GM19438 (cell line): Measurements from ENCODE around the gene RBPJL.
"Not testable (repeated sequence)": the region's sequence is repeated elsewhere in the genome, so short reads cannot be mapped to it uniquely, and the experiment has no call there.

Experiments
- ATAC-seq: cut with Tn5 transposase; IDR thresholded peaks from one replicate; pipeline ENCODE4 v1.9.1; 2021; ENCODE audit warnings: low read depth; ENCODE audit not compliant: unreplicated experiment

The RBPJL gene

GRCh38 chr20:45341579-45341938, 34.9 kb downstream of the RBPJL start:
- no peak for ATAC-seq

DNA sequence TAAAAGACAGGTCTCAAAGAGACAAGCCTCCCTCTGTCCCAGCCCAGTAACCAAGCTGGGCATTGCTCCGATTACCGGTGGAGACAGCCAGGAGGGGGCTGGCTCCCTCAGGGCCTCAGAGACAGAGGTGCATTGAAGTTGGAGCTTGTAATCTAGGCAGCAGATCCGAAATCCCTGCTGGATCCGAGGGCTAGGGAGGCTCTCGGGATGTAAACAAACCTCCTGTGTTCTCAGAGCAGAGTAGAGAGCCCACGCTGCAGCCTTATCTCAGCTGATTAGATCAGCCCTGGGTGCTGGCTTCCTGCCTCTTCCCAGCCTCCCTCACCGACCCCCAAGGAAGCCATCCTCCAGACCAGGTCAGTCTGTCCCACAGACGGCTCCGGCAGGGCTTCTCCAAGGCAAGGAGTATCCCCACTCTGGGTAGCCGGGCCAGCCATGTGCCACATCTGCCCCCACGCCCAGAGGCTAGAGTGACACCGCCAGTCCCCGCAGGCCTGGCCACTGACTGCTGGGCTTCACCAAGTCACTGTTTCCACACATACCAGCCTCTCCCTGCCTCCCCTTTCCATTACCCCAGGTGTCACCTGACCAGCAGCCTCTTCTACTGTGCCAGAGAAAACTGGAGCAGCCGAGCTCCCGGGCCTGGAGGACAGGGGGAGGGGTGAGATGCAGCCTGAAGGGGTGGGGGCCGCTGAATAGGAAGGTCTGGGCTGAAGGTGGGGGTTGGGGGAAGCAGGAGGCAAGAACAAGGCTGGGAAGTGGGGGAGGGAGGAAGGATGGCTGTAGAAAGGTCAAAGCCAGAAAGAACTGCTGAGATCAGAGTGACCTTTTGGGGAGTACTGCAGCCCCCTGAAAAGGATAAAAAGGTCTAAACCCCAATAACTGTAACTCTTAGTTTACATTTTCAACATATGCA, 35.6 kb downstream of the RBPJL start:
- no peak for ATAC-seq

DNA sequence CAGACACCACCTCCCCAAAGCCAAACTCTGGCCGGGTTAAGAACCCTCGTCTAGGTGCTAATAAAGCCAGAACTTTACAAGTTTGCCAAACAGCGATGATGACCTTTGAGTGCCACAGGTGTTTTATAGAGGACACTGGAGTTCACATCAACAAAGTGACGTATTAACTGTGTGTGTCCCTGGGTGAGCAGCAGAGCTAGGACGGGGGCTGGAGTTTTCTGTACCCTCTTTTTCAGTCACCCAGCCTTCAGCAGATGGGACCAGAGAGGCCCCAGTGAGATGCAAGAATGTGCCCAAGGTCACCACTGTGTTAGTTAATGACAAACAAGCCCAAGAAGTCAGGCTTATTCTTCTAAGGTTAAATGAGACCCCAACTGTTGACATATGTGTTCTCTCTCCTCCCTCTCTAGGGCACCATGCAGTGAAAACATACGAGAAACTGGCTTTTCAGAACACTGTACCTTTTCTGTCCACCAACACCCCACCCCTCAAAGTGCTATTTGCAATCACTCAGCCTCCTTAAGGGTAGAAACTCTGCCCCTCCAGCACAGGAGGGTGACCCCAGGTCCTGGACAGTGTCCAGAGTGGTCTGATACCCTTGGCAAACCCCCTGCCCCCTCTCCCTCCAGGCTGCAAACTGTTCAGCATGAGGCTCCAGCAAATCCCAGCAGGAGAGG, 36.4 kb downstream of the RBPJL start:
- no peak for ATAC-seq

DNA sequence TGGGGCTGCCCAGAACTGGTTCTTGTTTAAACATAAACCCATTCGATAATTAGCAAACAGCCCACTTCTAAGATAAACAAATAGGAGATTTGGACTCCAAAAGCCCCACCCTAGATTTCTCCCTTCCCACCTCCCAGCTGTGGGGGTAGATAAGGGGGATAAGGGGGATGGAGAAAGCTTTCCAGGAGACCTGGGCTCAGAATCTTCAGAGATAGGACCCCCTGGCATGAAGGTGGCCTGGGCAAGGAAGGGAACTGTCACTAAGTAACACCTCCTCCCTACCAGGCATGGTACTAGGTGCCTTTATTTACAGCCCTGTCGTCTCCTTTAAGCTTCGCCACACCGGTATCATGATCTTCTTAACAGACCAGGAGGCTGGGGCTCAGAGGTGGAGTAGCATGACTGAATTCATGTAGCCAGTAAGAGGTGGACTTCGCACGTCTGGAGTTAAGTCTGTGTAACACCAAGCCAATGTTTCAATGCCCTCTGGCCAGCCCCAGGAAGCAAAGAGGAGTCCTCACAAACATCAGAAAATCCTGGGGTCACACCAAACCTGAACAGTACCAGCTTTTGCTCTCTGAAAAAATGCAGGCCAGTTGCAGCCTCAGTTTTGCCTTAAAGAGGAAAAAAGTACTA, 37.0 kb downstream of the RBPJL start:
- no peak for ATAC-seq

GRCh38 chr20:45344168-45344860, 37.7 kb downstream of the RBPJL start:
- no peak for ATAC-seq

- ATAC-seq, result no peak
These were observed 38.7 kb downstream of the RBPJL start for GRCh38 chr20:45345104-45345936.

DNA sequence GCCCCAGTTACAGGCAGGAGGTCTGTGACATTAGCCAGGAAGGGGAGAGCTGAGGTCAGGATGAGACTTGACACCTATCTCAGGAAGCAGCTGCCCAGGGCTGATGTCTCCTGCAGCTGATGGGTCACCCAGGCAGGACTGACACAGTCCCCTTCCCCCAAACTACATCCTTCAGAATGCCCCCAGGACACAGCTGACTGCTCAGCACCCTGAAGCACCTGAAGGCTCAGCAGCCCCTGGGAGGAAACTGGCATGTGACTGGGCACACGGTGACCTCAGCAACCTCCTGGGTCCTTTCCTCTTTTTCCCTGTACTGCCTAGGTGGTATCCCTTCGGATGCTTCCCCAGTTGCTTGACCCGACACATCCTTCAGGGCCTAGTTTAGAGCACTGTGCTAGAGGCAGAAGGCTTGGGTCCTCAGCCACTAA, 39.7 kb downstream of the RBPJL start:
- no peak for ATAC-seq

GRCh38 chr20:45346851-45347250, 40.2 kb downstream of the RBPJL start:
- no peak for ATAC-seq

- ATAC-seq, result no peak
These were observed 40.8 kb downstream of the RBPJL start for GRCh38 chr20:45347297-45347935.

- ATAC-seq, result no peak
These were observed 41.5 kb downstream of the RBPJL start, which contains the start of gene SDC4 for GRCh38 chr20:45347936-45348778. SDC4 (minus strand) TSS chr20:45348424; CDS start chr20:45348384, 40 bp downstream.

- no peak for ATAC-seq
These were observed 43.6 kb downstream of the RBPJL start for GRCh38 chr20:45350217-45350616.

DNA sequence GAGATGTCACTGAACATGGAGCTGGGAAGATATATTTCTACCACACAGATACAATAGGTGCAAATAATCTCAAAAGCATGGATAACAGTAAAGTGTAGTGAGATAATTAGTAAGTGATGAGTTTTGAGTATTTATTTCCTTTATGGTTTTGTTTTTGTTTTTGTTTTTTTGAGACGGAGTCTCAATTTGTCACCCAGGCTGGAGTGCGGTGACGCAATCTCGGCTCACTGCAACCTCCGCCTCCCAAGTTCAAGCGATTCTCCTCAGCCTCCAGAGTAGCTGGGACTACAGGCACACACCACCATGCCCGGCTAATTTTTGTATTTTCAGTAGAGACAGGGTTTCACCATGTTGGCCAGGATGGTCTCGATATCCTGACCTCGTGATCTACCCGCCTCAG, 44.2 kb downstream of the RBPJL start:
- not testable (repeated sequence) for ATAC-seq

GRCh38 chr20:45352729-45353128, 46.1 kb downstream of the RBPJL start:
- no peak for ATAC-seq

- ATAC-seq, result no peak
These were observed 47.1 kb downstream of the RBPJL start for GRCh38 chr20:45353746-45354145.

DNA sequence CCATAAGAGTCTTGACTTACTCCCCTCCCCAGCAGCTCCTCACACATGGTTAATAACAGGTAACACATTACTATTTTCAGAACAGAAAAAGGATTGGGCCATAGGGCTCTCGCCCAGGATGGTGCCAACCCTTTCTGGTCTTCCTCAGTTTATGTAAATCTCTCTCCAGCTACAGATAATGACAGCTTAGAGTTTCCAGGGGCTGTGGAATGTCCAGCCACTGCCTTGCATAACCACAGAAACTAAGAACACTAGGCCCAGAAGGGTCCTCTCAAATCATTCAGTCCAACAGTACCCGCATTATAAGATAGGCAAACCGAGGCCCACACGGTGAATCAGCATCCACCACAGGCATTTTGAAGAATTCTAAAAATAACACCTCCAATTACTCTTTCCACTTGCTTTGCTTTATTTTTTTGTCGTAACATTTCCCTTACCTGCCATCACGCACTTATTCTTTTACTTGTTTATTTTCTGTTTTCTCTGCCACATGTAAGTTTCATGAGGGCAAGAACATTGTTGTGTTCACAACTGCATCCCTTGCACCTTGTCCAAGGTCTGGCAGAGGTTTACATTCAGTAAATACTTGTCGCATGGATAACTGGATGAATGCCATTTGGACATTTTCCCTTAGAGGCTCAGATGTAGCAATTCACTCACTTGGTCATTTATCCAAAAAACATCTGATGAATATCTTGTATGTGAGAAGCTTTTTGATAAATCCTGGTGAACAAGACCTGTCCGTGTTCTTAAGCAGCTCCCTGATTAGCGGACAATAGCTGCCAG, 48.0 kb downstream of the RBPJL start:
- no peak for ATAC-seq

DNA sequence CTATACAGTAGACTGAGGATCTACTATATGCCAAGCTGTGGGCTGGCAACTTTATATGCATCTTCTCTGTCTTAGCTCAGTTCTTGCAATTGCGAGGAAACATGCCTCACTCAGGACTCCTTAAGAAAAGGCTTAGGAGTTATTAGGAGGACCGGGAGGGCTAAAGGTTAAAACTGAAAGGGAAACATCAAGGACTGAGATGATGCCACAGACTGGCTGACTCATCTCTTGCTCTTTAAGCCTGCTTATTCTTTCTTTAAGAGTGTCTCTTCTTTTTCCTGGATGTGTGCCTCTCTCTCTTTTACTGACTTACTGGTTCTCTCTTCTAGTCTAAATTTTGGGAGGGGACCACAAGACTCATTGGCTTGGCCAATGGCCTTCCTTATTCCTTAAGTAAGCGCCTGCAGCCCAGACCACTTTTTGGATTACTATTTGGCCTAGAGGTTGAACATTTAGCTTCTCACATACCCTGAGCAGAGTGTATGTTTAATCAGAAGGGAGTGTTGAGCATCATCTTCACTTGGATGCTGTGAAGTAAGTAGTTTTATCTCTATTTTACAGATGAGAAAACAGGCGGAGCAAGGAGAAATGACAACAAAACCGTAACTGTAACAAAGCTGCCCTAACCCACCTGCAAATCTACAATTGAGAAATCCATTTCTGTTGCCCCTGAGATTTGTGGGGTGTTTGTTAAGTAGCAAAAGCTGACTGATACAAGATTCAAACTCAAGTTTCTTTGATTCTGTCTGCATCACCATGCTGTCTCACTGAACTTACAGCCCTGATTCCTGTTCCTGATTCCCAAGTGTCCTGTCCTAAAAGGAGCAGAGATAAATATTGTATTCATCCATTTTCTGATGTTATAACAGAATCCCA, 48.8 kb downstream of the RBPJL start:
- no peak for ATAC-seq
